Gastrocnemius medialis (tissue), 4 donors: ENCODE results near the gene RERE.

Experiments
- POLR2A ChIP-seq, 2 donors: fragments of 450-650 bp; IDR thresholded peaks; one replicate each; pipeline ENCODE4 v1.6.1; 2017; ENCODE audit warnings: antibody characterized with exemption in 2 of 2, mild to moderate bottlenecking in 2 of 2, moderate library complexity in 2 of 2
- TF ChIP-seq, protein P1 (sequence below), 5 experiments: fragments of 450-650 bp in 3 of 5; fragments of 200-600 bp in 2 of 5; sonication (generic) in 2 of 5; IDR thresholded peaks in 4 of 5; conservative IDR thresholded peaks in 1 of 5; 1 replicate in 4 of 5; 2 replicates in 1 of 5; pipeline ENCODE4 v1.5.1; 2016 to 2019; ENCODE audit warnings: antibody characterized with exemption in 5 of 5, mild to moderate bottlenecking in 3 of 5, moderate library complexity in 3 of 5

DNA sequence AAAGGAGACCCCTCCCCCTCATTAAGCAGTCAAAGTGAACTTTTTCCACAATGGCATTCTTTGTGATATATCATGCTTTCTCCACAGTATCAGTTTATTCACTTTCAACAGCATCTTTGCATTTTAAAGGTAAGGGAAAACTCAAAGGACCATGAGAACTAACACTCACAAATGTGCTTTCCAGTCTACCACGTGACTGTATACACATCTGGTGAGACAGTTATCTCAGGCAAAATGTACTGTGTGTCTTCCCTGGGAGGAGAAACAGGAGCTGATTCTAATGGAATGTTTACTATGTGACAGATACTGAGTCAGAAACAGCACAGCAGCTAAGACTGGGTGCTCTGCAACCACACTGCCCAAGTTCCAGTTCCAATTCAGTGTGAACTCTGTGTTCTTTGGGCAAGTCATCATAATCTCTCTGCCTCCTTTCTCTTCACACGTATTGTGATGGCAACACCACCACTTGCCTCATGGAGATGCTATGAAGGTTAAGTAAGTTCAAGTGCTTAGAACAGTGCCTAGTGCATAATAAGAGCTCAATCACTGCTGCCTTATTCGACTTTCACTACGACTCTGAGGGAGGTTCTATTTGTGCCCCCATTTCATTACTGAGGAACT is 420.5 kb downstream of the RERE start:
- TF ChIP-seq POLR2A (IDR thresholded peaks at IDR 0.05), result peak in 1 of 2 donors; percentile 58
- TF ChIP-seq, protein P1, sequence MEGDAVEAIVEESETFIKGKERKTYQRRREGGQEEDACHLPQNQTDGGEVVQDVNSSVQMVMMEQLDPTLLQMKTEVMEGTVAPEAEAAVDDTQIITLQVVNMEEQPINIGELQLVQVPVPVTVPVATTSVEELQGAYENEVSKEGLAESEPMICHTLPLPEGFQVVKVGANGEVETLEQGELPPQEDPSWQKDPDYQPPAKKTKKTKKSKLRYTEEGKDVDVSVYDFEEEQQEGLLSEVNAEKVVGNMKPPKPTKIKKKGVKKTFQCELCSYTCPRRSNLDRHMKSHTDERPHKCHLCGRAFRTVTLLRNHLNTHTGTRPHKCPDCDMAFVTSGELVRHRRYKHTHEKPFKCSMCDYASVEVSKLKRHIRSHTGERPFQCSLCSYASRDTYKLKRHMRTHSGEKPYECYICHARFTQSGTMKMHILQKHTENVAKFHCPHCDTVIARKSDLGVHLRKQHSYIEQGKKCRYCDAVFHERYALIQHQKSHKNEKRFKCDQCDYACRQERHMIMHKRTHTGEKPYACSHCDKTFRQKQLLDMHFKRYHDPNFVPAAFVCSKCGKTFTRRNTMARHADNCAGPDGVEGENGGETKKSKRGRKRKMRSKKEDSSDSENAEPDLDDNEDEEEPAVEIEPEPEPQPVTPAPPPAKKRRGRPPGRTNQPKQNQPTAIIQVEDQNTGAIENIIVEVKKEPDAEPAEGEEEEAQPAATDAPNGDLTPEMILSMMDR (IDR thresholded peaks at IDR 0.05 in 4 of 5, conservative IDR thresholded peaks at IDR 0.05 in 1 of 5), result no peak
